ENCODE results near the gene ZNF410.
"Not testable (repeated sequence)": the region's sequence is repeated elsewhere in the genome, so short reads cannot be mapped to it uniquely, and the experiment has no call there.

ZNF410 gene

DNA sequence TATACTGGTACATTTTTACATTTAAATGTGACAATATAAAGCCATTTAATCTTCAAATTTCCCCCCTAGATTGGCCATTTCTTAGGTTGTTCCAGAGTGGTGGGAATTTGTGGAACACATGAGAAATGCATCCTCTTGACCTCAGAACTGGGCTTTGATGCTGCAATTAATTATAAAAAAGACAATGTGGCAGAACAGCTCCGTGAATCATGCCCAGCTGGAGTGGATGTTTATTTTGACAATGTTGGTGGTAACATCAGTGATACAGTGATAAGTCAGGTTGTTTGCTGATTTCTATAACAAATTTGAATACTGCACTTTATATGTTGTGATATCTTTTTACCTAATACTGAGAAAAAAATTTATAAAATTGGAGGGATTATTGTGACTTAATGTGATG is 7.6 kb upstream of the ZNF410 start:
- Histone ChIP-seq H3K4me3 (no peak overlapping the region), H3K9ac (no peak overlapping the region), H3K4me1 (no peaks in the 10 kb centered on the region), H3K9me3 (no peaks in the 10 kb centered on the region), H4K20me1 (no peaks in the 10 kb centered on the region), H3K36me3 (no peaks in the 10 kb centered on the region), H3K4me2 (no peak overlapping the region), H3K27ac (no peak overlapping the region), H3K27me3 (no peaks in the 10 kb centered on the region)
- TF ChIP-seq Cebpa-rat (IDR thresholded peaks at IDR 0.05) = no peak

DNA sequence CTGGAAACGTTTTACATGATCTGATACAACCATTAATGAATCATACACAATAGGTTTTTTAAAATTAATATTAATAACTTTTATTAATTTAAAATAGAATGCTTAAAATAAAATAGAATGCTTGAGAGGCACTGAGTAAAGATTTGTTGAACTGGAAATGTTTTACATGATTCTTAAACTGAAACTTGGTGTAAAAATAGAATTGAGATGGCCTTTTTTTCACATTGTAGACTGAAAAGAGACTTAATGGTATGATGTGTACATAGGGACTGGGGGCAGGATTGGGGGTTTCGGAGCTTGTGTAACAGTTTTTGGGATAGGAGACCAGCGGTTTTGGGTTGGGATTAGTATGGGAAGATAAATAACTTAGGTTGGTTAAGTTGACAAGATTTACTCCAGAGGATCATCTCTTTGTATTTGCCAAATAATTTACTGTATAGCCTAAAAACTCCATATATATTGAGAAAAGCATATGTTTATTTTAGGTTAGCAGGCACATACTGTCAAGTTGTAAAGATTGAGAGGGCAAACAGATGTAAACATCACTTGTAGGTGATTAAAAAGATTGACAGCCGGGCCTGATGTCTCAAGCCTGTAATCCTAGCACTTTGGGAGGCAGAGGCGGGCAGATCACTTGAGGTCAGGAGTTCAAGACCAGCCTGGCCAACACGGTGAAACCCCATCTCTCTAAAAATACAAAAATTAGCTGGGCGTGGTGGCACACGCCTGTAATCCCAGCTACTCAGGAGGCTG is 2.0 kb upstream of the ZNF410 start:
- Histone ChIP-seq H3K9me3 (no peaks in the 10 kb centered on the region), H3K27me3 (no peaks in the 10 kb centered on the region), H3K4me1 (peaks cover 39% of the 10 kb centered on the region), H4K20me1 (peaks cover 28% of the 10 kb centered on the region), H3K9ac (no peak overlapping the region), H3K4me3 (no peak overlapping the region), H3K27ac (no peak overlapping the region), H3K4me2 (peak overlapping the region; percentile 82), H3K36me3 (no peaks in the 10 kb centered on the region)
- no peak for TF ChIP-seq Cebpa-rat (IDR thresholded peaks at IDR 0.05)

DNA sequence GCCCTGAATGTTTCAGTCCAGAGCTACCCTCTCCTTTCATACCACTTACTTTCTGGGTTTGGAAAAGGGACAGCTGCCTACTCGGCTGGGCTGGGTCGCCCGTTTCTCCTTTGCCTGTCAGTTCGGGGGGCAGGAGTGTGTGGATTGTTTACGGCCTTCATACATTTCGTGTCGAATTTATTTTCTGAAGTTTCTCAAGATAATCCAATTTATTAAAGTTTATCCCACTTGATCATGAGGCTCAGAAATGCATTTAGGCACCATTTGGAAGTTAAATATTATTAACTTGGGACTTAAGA is 608 bp downstream of the ZNF410 start:
- Histone ChIP-seq H3K4me1 (peaks cover 39% of the 10 kb centered on the region), H4K20me1 (peaks cover 54% of the 10 kb centered on the region), H3K4me3 (peak overlapping the region; percentile 82), H3K36me3 (peaks cover 10% of the 10 kb centered on the region; the same call in 1 of the 2 replicates), H3K27ac (peak overlapping the region; percentile 85), H3K9me3 (no peaks in the 10 kb centered on the region), H3K4me2 (peak overlapping the region; percentile 82), H3K27me3 (no peaks in the 10 kb centered on the region), H3K9ac (peak overlapping the region; percentile 88)
- TF ChIP-seq Cebpa-rat (IDR thresholded peaks at IDR 0.05) = no peak

DNA sequence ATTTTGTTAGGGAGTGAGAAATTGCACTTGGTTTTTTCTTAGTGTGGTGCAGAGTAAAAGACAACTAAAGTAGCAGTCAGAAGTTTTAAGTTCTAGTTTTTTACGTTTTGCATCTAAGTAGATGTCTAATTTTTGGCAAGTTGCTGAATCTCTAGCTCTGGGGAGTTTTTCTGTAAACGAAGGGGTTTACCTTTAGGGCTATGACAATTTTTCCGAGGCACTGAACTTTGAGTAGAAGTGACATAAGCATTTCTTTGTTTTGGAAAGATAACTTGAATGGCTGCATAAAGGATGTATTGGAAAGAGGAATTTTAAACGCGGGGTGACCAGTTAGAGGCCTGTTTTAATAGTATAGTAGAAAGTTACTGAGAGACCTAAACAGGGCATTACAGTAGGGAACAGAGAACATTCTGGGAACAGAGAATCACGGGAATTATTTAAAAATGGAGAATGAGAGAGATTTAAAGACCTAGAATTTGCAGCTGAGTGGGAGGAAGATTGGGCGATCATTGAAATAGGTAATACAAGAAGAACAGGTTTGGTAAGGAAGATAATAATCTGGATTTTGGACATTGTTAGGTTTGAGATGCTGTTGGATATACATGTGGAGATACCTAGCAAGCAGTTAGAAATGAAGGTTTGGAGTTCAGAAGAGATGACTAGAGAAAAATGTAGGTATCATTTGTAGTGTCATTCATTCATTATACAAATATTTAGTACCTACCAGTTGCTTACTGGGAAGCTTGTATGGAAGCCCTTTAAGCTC is 1.2 kb downstream of the ZNF410 start:
- Histone ChIP-seq H4K20me1 (peaks cover 59% of the 10 kb centered on the region), H3K36me3 (peaks cover 14% of the 10 kb centered on the region; the same call in 1 of the 2 replicates), H3K4me3 (peak overlapping the region; percentile 82), H3K4me2 (peak overlapping the region; percentile 82), H3K9me3 (no peaks in the 10 kb centered on the region), H3K4me1 (peaks cover 39% of the 10 kb centered on the region), H3K27ac (peak overlapping the region; percentile 85), H3K9ac (peak overlapping the region; percentile 88), H3K27me3 (no peaks in the 10 kb centered on the region)
- no peak for TF ChIP-seq Cebpa-rat (IDR thresholded peaks at IDR 0.05)

DNA sequence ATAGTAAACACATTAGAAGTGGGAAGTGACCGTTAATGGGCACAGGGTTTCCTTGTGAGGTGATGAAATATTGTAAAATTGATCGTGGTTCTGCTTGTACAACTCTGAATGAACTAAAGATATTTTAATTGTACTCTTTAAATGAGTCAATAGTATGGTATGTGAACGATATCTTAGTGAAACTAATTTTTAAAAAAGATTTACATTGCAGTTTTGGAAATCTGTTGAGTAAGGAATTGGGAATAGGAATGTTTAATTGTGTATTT is 1.7 kb downstream of the ZNF410 start:
- no peaks in the 10 kb centered on the region for H3K27me3 ChIP-seq
- H3K4me2 ChIP-seq = peak overlapping the region; percentile 82
- no peak overlapping the region for H3K27ac ChIP-seq
- H3K4me1 ChIP-seq = peaks cover 39% of the 10 kb centered on the region
- H4K20me1 ChIP-seq = peaks cover 64% of the 10 kb centered on the region
- TF ChIP-seq Cebpa-rat (IDR thresholded peaks at IDR 0.05) = no peak
- H3K9ac ChIP-seq = peak overlapping the region; percentile 88; the same call in 1 of the 2 replicates
- H3K9me3 ChIP-seq = no peaks in the 10 kb centered on the region
- H3K4me3 ChIP-seq = no peak overlapping the region
- H3K36me3 ChIP-seq = peaks cover 19% of the 10 kb centered on the region

DNA sequence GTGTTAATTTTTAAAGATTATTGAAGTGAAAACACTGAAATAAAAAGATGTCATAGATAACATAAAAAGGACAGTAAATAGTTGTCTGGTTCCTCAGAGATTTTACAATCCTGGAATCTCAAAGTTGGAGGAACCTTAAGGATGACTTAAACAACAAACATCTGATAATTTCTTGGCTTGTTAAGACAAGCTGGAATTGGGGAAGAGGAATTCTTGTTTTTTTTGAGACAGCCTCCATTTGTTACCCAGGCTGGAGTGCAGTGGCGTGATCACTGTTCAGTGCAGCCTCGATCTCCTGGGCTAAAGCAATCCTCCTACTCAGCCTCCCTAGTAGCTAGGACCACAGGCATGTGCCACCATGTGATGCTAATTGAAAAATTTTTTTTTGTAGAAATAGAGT is 2.3 kb downstream of the ZNF410 start:
- Histone ChIP-seq H3K4me2 (no peak overlapping the region), H3K36me3 (peaks cover 24% of the 10 kb centered on the region), H3K27ac (no peak overlapping the region), H3K9ac (no peak overlapping the region), H3K9me3 (no peaks in the 10 kb centered on the region), H3K4me3 (no peak overlapping the region), H4K20me1 (peaks cover 70% of the 10 kb centered on the region), H3K27me3 (no peaks in the 10 kb centered on the region), H3K4me1 (peaks cover 39% of the 10 kb centered on the region)
- no peak for TF ChIP-seq Cebpa-rat (IDR thresholded peaks at IDR 0.05)

DNA sequence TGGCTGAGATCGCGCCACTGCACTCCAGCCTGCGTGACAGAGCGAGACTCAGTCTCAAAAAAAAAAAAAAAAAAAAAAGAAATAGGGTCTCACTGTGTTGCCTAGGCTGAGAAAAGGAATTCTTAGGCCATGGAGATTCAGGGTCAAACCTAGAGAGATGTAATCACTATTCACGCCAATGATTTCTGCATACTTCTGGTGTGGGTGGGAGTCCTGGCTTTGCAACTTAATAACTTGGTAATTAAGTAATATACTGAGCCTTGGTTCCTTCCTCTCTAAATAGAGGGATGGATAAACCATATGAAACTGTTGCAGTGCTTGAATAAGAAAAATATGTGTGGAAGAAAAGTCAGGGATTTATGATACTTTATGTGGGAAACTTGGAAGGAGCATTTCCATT is 2.7 kb downstream of the ZNF410 start:
- Histone ChIP-seq H3K36me3 (peaks cover 29% of the 10 kb centered on the region), H3K27me3 (no peaks in the 10 kb centered on the region), H3K4me3 (no peak overlapping the region), H3K4me1 (peaks cover 39% of the 10 kb centered on the region), H3K27ac (no peak overlapping the region), H3K9me3 (no peaks in the 10 kb centered on the region), H4K20me1 (peaks cover 74% of the 10 kb centered on the region), H3K4me2 (no peak overlapping the region), H3K9ac (no peak overlapping the region)
- TF ChIP-seq Cebpa-rat (IDR thresholded peaks at IDR 0.05) = no peak

DNA sequence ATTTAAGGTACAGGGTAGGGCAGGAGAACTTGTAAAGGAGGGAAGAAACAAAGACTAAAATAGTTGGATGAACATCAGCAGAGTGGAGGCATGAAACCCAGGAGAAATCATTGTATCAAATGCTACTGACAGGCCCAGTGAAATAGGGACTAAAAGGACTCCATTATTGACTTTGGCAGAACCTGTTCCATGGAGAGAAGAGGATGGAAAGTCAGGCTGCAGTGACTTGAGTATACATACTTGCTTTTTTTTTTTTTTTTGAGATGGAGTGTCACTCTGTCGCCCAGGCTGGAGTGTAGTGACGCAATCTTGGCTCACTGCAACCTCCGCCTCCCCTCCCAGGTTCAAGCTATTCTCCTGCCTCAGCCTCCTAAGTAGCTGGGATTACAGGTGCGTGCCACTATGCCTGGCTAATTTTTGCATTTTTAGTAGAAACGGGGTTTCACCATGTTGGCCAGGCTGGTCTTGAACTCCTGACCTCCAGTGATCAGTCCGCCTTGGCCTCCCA is 7.6 kb downstream of the ZNF410 start:
- peaks cover 77% of the 10 kb centered on the region for H3K36me3 ChIP-seq
- not testable (repeated sequence) for H3K4me2 ChIP-seq, H3K27ac ChIP-seq, H3K9ac ChIP-seq, H3K4me1 ChIP-seq, H3K9me3 ChIP-seq, H3K27me3 ChIP-seq, H3K4me3 ChIP-seq
- peaks cover 72% of the 10 kb centered on the region for H4K20me1 ChIP-seq

DNA sequence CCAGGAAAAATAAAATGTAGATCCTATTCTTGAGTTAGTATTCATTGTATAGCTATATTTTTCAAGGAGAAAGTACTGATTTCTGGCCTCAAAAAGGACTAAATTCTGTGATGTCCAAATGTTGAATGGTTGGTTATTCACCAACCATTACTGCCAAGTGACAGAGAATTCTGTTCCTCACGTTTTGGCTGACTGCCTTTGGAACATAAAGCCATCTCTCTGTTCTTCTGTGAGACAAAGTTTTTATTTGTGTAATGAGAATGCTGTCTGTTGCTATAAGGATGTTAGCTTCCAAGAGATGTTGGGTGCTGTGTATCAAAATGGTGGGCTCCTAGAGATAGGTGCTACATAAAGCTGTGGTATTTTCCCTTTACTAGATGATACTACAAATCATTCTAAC is 9.3 kb downstream of the ZNF410 start:
- H3K4me3 ChIP-seq = no peak overlapping the region
- H3K4me1 ChIP-seq = no peaks in the 10 kb centered on the region
- TF ChIP-seq Cebpa-rat (IDR thresholded peaks at IDR 0.05) = no peak
- no peak overlapping the region for H3K27ac ChIP-seq
- H3K9ac ChIP-seq = no peak overlapping the region
- no peaks in the 10 kb centered on the region for H3K27me3 ChIP-seq
- H4K20me1 ChIP-seq = peaks cover 69% of the 10 kb centered on the region
- no peaks in the 10 kb centered on the region for H3K9me3 ChIP-seq
- peaks cover 94% of the 10 kb centered on the region for H3K36me3 ChIP-seq
- H3K4me2 ChIP-seq = no peak overlapping the region

DNA sequence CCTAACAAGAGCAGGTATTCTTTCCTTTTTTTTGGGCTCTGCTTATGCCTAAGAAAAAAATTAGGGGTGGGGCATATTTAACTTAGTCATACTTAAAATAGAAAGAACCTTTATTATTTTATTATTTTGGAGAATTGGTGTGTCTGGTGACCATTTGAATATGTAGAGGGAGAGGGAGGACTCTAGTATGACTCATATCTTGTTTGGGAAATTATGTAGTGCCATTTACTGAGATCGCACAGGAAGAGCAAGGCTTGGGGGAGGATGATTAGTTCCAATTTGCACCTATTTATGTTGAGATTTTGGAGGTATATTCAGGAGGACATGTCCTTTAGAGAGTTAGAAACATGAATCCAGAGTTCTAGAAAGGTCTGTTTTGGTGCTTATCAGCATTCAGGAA is 9.9 kb downstream of the ZNF410 start:
- H3K4me2 ChIP-seq = no peak overlapping the region
- H3K4me1 ChIP-seq = no peaks in the 10 kb centered on the region
- H3K9me3 ChIP-seq = no peaks in the 10 kb centered on the region
- peaks cover 64% of the 10 kb centered on the region for H4K20me1 ChIP-seq
- H3K27ac ChIP-seq = no peak overlapping the region
- H3K36me3 ChIP-seq = peaks cover 96% of the 10 kb centered on the region
- no peaks in the 10 kb centered on the region for H3K27me3 ChIP-seq
- no peak for TF ChIP-seq Cebpa-rat (IDR thresholded peaks at IDR 0.05)
- H3K9ac ChIP-seq = no peak overlapping the region
- H3K4me3 ChIP-seq = no peak overlapping the region

Measured in BLaER1 (cell line).